GM18909 (cell line): ENCODE measurements around the gene C1S.
"Not testable (repeated sequence)": the region's sequence is repeated elsewhere in the genome, so short reads cannot be mapped to it uniquely, and the experiment has no call there.

Experiments used
- ATAC-seq: cut with Tn5 transposase; IDR thresholded peaks from one replicate; pipeline ENCODE4 v1.9.1; 2021; ENCODE audit warnings: mild to moderate bottlenecking; ENCODE audit not compliant: unreplicated experiment, poor library complexity

Gene C1S

DNA sequence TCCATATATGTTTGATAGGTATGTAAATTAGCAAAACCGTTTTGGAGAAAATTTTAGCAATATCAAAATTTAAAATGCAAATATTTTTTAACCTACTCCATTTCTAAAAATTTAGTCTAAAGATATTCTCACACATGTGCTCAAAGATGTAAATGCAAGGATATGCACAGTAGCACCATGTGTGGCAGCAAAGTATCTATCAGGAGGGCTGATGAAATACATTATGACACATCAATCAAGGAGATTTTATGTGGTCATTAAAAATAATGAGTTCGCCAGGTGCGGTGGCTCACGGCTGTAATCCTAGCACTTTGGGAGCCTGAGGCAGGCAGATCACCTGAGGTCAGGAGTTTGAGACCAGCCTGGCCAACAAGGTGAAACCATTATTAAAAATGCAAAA is 39.7 kb downstream of the C1S start:
- ATAC-seq = no peak

DNA sequence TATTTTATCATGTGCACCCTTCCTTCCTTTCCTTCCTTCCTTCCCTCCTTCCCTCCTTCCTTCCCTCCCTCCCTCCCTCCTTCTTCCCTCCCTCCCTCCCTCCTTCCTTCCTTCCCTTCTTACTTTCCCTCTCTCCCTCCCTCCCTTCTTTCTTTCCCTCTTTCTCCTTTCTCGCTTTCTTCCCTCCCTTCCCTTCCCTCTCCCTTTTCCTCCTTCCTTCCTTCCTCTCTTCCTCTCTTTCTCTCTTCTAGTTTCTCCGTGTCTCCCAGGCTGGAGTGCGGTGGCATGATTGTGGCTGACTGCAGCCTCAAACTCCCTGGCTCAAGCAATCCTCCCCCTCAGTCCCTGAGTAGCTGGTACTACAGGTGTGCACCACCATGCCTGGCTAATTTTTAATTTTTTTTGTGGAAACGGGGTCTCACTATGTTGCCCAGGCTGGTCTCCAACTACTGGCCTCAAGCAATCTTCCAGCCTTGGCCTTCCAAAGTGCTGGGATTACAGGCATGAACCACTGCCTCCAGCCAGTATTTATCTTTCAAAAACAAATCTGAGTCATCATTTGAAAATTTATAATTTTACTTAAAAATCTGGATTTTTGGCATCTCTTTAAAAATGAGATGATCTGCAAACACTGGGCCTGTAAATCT is 40.7 kb downstream of the C1S start:
- ATAC-seq = no peak

DNA sequence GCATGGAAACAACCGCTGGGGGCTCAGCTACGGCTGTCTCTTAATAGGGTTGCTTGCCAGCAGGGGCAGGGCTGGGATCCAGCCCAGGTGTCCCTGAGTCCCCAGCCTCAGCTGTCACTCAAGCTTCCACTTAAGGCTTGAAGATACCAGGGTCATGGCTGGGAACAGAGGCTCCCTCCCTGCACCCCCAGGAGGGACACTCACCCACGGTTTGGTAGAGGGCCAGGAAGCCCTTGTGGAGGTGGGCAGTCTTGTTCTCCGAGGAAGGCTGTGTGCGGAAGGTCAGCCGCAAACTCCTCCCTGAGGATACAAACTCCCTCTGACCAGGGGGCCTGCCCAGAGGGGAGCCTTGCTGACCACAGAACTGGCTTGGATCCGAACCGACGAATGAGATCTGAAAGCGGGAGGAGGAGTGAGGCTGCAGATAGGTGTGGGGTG is 41.2 kb downstream of the C1S start:
- no peak for ATAC-seq

DNA sequence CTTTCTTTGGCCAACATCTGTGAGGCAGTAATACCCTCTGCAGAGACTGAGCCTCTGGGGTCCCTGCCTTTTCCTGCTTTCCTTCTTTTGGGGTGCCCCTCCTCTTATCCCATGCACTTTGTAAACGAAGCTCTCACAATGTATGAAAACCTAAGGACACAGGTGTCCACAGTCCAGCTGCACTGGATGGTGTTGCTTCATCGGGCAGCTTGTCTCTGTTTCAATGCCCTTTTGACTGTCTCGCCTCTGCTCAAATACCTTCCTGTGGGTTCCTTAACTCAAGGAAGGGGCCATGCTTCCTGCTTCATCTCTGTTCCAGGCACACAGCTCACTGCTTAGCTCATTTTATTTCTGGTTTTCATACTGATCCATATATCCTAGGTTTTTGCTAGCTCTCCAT is 42.1 kb downstream of the C1S start:
- no peak for ATAC-seq

DNA sequence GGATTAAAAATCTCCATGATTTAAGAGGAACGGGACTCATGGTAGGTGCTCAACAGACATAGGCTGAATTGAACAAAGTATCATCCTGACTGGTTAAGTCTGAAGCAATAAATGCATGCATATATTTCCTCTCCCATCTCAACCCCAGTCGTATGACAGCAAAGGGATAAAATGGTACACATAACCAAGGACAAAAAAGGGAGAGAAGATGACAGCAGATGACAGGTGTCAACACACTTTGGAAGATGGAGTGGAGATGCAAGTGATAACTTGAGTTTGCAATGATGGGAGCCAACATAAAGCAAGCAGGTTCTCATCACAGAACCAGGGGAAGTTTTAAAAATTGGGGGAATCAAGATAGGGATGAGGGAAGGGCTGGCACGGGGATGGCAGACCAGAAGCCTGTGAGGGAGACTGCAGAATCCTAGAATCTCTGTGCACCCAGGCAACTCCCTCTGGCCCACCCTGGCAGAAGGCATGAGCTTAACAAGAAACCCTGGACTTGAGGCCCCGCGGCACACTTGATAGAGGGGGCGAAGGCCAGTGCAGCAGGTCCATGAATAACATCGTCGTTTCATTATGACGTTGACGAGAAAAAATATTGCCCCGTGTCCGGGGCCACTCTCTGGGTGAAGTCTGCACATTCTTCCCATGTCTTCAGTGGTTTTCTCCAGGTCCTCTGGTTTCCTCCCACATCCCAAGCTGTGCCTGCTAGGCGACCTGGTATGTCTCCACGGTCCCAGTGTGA is 43.5 kb downstream of the C1S start:
- no peak for ATAC-seq

DNA sequence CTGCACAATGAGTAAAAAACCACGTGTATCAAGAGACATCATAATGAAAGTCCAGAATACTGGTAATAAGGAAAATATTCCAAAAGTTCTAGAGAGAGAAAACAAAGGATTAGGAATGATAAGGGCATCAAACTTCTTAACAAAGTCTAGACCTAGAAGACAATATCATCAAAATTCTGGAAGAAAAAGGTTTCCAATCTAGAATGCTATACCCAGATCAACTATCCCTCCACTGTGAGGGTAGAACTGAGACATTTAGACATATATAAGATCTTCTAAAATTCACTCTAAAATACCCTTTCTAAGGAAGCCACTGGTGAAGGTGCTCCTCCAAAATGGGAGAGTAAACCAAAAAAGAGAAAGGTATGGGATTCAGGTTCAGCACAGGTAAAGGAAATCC is 45.6 kb downstream of the C1S start:
- ATAC-seq = no peak

DNA sequence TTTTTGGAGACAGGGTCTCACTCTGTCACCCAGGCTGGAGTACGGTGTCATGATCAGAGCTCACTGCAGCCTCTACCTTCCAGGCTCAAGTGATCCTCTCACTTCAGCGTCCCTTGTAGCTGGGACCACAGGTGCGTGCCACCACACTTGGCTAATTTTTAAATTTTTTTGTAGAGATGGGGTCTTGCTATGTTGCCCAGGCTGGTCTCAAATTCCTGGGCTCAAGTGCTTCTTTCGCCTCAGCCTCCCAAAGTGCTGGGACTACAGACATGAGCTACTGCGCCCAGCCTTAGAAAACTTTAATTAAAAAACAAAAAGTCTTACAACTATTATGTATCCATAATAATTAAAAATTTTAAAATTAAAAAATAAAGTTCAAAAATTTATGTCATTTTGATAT is 46.7 kb downstream of the C1S start:
- not testable (repeated sequence) for ATAC-seq

DNA sequence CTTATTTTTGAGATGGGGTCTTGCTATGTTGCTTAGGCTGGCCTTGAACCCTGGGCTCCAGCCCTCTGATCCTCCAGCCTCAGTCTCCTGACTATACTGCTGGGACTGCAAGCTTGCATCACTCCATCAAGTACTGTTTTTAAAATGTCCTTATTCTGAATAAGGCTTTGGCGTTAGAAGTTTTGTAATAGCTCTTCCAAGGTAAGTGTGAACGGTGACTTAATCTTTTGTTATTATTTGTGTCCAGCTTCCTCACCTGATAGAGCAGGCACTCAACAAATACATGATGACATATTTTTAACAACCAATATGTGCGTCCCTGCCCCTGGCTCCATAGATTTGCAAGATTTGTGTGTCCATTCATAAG is 47.1 kb downstream of the C1S start:
- no peak for ATAC-seq

DNA sequence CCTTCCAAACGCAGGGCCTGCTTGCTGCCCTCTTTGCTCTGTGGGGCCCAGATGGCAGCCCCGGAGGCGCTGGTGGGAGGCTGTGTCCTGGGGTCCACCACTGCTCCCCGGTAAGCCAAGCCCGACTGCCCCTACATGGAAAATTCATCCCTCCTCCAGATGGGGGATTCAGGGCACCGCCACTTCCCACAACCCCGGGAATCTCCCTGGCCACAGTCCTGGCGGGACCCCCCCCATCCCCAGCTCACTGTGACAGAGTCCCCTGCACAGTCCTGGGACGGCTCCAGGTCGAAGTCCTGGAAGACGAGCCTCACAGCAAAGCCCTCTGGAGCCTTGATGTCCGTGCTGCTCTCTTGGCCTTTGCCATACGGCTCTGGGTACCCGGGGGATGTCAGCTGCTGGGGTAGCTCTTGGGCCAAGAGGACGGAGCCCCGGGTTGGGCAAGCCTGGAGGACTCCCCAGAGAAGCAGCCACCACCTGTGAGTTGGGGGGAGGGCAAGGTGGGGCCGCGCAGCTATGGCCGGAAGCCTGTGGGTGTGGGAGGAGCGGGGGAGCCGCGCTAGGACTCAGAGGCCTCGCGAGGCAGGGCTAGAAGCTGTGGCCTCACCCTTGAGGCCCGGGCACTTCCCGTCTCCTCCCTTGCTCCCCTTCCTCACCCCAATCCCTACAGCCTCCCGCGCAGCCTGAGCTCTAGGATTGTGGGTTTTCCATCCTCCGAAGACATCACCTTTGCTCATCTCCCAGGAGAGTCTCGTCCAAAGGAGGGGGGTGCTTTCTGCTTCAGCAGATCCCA is 47.7 kb downstream of the C1S start:
- ATAC-seq = peak; percentile 91

DNA sequence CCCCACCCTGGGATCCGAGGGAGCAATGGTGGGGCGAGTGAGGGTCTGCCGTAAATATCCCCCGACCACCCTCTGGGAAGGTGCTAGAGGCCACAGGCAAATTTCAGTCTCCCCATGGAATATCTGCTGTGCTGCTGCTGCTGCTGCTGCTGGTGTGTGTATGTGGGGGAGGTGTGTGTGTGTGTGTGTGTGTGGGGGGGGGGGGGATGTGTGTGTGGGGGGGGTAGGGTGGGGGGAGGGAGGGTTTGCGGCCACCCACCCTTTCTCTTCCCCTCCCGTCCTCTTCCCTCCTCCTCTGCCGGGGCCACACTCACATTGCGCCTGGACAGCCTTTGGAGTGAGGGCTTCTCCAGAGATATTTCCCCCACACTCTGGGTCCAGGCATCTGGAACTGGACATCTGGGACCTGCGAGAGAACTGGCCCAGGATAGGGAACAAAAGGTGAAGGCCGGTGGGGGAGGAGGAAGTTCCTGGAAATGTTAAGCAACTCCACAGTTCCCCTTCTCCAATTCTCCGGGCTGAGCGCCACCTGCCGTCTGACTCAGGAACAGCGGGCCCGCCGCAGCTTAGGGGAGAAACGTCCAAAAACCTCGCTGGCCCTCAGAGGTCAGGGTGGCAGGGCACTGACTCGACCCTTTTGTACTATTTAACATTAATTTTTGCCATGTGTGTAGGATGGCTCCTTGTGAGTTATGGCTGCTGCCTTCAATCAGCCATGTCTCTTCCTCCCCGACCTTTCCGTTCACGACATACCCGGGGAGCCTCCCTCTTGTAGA is 48.5 kb downstream of the C1S start, which contains the start of gene C1RL:
C1RL (minus strand) TSS at position 419 of the 776 bp plus-strand sequence; CDS start at position 385, 34 bp downstream.
- no peak for ATAC-seq

DNA sequence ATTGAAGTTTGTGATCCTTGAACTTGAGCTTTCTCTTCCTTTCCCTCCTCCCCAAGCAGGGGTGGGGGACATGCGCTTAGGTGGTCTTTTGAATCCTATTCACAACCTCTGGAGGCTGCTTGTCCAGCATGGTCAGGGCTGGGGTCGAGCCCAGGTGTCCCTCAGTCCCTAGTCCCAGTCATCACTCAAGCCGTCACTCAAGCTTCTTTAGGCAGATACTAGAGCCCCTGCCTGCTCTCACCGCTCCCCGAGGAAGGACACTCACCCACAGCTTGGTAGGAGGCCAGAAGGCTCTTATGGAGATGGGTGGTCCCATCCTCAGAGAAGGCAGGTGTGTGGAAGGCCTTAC is 49.0 kb downstream of the C1S start:
- ATAC-seq = no peak

DNA sequence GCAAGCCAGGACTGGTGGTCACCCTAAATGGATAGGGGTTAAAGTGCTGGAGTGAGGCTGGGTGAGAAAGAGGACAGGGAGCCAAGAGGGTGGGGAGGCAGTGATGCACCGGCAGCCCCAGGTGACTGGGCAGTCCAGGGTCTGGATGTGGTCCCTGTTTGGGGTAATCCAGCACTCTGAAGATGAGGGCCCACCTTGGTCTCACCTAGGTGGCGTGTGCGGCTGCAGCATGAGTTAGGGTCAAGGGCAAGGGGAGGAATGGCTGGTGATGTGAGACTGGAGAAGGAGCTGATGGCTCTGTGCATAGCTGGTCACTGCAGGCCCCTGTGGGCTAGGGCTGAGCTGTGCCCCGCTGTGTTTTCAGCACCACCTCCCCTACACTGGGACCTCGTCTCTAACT is 50.1 kb downstream of the C1S start:
- ATAC-seq = no peak

DNA sequence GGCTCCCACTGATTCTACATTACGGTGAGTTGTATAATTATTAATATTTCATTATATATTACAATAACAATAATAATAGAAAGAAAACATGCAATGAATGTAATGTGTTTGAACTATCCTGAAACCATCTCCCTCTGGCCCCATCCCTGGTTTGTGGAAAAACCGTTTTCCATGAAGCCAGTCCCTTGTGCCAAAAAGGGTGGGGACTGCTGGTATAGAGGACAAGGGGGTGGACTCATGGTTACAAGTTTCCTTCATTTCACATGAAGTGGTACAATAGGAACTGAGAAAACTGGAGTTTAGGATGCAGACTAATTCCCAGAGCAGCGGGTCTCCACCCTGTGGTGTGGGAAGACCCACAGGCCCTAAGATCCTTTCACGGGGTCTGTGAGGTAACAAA is 51.5 kb downstream of the C1S start:
- no peak for ATAC-seq

DNA sequence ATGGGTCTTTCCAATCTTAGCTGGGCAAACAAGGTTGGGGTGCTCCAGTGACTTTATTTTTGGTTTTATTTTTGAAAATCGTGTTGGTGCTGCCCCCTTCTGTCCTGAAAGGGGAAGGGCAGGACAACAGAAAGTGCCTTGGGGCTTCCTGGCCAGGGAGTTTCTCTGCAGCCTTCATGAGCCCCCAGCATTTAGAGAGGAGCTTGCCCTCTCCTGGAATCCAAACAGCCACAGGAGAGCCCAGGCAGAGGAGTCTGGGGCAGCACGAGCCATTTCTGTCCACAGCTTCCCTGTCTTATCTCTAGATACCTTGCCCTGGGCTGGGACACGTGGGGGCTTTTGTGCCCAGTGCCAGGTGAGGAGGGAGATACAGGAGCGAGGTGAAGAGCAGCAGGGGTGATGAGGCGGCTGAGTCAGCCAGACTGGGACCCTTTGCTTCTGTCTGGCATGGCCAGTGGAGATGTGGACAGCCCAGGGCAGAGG is 52.9 kb downstream of the C1S start:
- ATAC-seq = no peak

DNA sequence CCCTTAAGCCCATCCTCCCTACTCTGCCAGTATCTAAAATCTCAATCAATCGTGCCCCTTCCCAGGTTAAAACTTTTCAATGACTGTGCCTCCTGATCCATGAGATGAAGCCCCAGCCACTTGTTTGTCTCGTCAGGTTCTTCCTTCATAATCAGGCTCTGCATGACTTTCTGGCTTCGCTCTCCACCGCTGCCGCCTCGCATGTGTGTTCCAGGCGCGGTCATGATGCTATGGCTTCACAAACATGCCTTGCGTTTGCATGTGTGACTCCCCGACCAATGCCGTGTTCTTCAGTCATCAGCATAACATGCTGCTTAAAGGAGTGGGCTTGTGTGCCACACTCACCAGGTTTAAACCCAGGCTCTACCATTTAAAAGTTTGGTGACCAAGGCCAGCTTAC is 53.5 kb downstream of the C1S start:
- no peak for ATAC-seq

DNA sequence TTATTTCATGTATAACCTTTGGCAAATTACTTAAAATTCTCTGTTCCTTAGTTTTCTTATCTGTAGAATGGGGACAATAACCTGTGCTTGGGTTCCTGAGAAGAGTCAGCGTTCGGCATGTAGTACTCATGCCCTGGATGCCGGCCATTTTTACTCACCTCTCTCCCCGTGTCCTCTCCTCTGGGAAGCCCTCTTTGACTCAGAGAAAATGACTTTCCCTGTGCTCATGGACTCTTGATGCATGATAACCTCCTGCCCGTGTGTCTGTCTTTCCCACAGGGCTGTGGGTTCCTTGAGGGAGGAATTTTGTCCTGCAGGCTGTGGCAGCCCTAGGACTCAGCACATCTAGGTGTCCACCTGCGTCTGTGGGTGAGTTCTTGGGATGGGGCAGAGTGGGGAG is 54.3 kb downstream of the C1S start:
- ATAC-seq = no peak

DNA sequence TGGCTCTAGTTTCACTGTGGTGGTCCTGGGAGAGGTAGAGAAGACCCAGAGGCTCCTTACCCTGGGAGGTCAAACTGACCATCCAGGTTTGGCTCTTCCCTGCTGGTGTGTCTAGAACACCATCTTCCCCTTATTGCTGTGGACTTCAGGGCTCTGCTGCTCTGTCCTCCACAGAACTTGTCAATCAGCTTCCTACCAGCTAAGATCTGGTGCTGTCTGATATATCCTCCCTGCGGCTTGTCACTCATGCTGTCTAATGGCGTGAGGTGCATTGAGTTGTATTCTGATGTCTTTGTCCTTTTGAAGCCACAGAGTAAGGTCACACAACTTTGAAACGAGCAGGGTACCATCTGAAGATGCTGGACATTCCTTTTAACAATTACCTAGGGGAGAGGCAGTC is 55.7 kb downstream of the C1S start:
- no peak for ATAC-seq

DNA sequence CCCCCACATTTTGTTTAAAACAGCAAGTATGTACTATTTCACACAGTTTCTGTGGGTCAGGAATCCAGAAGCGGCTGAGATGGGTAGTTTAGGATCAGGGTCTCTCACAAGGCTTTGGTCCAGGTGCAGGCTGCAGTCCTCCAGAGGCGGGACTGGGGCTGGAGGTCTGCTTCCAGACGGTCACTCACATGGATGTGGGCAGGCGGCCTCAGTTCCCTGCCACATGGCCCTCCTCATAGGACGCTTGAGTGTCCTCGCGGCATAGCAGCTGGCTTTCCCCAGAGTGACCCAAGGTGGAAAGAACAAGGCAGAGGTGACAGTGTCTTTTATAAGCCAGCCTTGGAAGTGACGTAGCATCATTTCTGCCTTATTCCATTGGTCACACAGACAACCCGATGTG is 56.4 kb downstream of the C1S start:
- no peak for ATAC-seq

DNA sequence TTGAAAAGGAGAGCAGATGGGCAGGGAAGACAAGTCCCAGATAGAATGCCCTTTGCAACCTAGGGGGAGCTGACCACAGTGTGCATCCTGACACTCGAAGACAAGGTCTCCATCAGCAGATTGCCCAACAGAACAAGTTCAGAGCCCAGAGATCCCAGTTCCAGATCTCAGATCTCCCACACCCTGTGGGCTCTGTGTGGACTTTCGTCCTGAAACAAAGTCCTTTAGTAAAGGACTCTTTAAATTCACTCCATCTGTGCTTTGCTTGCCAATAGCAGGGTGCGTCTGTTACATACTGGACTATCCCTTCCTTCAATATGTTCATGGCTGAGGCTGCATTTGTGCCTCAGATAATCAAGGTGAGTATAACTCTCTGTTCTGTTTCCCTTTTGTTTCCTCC is 57.2 kb downstream of the C1S start:
- no peak for ATAC-seq

DNA sequence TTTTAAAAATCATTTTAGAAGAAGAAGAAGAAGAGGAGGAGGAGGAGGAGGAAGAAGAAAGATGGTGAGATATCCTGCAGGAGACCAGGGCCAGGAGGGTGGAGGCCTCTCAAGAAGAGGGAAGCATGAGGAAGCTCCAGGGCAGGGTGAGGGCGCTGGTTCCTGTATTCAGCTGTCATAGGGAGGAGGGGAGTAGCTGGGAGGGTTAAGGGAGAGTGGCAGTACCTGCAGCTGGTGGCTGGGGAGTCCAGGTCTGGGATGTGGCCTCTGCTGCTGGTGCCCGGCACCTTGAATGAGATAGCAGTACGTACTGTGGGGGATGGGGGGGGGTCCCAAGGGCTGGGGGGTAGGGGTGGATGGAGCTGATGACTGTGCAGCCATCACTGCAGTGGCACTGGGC is 58.4 kb downstream of the C1S start:
- ATAC-seq = no peak

DNA sequence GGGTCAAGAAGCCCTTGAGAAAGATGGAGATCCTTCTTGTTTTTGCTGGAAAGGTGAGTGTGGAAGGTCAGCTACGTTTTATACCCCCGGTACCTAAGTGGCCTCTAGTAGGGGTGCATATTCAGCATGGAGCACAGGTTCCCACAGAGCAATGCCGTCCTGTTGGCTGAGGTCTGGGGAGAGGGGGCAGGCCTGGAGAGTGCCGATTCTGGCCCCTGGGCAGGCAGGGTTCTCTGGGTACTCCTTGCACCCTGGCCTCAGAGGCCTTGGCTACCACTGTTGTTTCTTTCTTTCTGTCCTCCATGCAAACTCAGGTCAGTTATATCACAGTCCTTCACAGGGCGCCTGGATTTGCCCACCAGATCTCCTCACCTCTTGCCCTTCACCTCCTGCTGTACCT is 59.6 kb downstream of the C1S start:
- ATAC-seq = no peak
